Testis (tissue), 2 donors: Measurements from ENCODE around the gene ZFP62.

Experiments used
- CTCF ChIP-seq, 3 experiments: fragments of 450-650 bp in 2 of 3; fragments of 200-600 bp in 1 of 3; sonication (generic) in 1 of 3; IDR thresholded peaks; one replicate each; pipeline ENCODE4 v1.5.1; 2016 to 2019; ENCODE audit warnings: antibody characterized with exemption in 3 of 3, mild to moderate bottlenecking in 2 of 3, moderate library complexity in 1 of 3
- POLR2A ChIP-seq: fragments of 450-650 bp; IDR thresholded peaks from one replicate; pipeline ENCODE4 v1.6.1; 2017; ENCODE audit warnings: antibody characterized with exemption, mild to moderate bottlenecking, moderate library complexity

GRCh38 chr5:180908998-180909731, 48.1 kb upstream of the ZFP62 start:
- no peak for TF ChIP-seq POLR2A
- TF ChIP-seq CTCF (IDR thresholded peaks at IDR 0.05), result no peak
